HG02588 (cell line): ENCODE data around the gene VDAC1.

ENCODE experiments used
- ATAC-seq: cut with Tn5 transposase; IDR thresholded peaks from one replicate; pipeline ENCODE4 v1.9.1; 2021; ENCODE audit warnings: mild to moderate bottlenecking, moderate library complexity; ENCODE audit not compliant: unreplicated experiment

The VDAC1 gene

GRCh38 chr5:133927300-133928180 is 77.2 kb downstream of the VDAC1 start:
- ATAC-seq: no peak

GRCh38 chr5:133926489-133927299 is 78.1 kb downstream of the VDAC1 start:
- no peak for ATAC-seq

DNA sequence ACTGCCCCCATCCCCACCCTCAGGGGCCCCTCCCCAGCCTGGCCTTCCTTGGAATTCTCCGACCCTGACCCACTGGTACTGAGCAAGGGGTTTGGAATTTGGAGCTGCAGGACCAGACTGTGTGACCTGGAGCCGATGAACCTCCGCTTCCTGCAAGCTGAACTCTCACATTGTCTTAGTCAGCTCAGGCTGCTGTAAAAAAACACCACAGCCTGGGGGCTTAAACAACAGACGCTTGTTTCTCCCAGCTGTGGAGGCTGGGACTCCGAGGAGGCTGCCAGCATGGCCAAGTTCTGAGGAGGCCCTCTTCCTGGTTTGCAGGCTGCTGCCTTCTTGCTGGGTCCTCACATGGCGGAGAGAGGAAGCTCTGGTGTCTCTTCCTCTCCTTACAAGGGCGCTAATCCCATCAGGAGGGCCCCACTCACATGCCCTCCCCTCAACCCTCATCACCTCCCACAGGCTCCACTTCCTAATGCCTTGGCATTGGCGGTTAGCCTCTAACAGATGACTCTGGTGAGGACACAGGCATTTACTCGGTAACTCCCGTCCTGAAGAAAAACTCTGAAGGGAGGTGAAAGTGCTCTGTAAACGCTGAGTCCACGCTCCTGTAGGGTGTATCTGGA is 78.8 kb downstream of the VDAC1 start:
- ATAC-seq: no peak

DNA sequence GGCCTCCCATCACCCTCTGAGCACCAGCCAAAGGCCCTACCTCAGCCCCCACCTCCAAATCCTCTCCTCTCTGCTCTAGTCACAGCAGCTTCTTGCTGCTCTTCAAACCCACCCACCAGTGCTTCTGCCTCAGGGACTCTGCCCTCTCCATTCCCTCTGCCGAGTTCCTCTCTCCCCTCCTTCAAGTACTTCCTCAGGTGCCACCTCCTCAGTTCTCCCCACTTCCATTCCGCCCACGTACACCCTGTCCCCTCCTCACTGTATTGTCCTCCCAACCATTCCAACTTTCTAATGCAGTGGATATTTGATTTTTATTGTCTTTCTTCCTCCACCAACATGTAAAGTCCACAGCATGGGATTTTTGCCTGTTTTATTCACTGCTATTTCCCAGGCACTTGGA is 79.5 kb downstream of the VDAC1 start:
- ATAC-seq: no peak

DNA sequence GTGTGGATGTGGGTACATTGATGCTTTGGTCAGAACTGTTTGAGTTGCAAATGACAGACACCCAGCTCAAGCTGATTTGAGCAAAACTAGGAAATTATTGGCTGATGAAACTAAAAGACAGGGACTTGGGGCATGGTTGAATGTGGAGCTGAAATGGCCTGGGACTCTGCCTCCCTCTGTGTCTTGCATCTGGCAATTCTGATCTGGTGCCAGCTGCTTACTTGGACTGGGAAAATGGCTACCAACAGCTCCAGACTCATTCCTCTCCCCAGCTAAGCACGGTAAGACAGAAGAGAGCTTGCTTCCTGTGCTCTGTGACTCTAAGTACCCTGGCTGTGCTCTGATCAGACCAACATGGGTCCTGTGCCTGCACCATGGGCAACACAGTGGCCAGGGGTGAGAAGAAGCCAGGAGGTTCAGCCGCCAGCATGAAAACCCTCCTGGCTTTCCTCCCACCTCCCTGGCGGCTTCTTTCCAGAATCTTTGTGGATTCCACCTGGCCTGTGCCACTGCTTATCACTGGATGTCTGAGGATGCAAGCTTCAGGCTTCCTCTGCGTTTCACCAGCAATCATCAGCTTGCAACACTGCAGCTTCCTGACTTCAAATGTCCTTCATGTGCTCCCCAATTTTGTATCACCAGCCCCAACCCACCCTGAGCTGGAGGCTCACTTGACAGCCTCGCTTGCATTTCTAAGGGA is 80.4 kb downstream of the VDAC1 start:
- ATAC-seq: no peak

DNA sequence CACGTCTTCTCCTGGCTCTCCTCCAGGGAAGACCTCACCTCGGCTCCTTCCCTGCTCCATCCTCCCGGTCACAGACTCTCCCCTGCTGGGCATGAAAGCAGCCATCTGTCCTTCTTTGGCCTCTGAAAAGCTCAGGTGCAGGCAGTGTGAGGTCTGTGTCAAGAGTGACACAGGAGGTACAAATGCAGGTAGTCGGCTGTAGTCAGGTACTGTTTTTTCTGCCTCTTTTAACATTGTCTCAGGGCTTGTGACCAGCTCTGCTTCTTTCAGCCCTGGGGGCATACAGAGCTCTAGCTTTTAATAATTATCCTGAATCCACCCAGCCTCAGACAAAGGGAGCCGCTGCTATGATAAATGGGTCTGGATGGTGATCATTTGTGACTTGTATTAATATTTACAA is 82.8 kb downstream of the VDAC1 start:
- ATAC-seq: no peak
